ENCODE data around the gene GRID1. TPM values are rescaled to one million over a fixed set of nuclear protein-coding genes. Genes with fewer than 3 reads are reported as not detected.

GRID1 gene
- total and polyA plus RNA-seq, 5 donors from 2014 or later, result not detected

GRCh38 chr10:85788570-85788969 lies 578.0 kb downstream of the GRID1 start:
- Mint-ChIP-seq H3K4me1 (peaks cover 0 to 2% (median 0%) of the 10 kb centered on the region in 4 donors), H3K4me3 (no peak overlapping the region), H3K9me3 (peaks cover 0 to 1% (median 0%) of the 10 kb centered on the region in 7 donors), H3K27ac (no peak overlapping the region), H3K36me3 (no peaks in the 10 kb centered on the region), H3K27me3 (no peaks in the 10 kb centered on the region)
- Histone ChIP-seq H3K4me1 (ENCODE audit: control insufficient read depth, insufficient read depth, low read length, poor library complexity, severe bottlenecking) (no peaks in the 10 kb centered on the region), H3K27me3 (ENCODE audit: control insufficient read depth, insufficient read depth, low read length) (no peaks in the 10 kb centered on the region), H3K36me3 (ENCODE audit: control insufficient read depth, insufficient read depth, low read length) (no peaks in the 10 kb centered on the region), H3K27ac (ENCODE audit: insufficient read depth, low read length, poor library complexity, severe bottlenecking) (no peak overlapping the region), H3K4me3 (ENCODE audit: low read depth, low read length) (no peak overlapping the region), H3K9me3 (ENCODE audit: control insufficient read depth in 2 of 2, low read length in 2 of 2) (no peaks in the 10 kb centered on the region)
- DNase-seq, result no peak
- no peak for ATAC-seq (ENCODE audit: low read depth in 2 of 2)

GRCh38 chr10:85787881-85788280 lies 578.7 kb downstream of the GRID1 start:
- DNase-seq (no peak), ATAC-seq (ENCODE audit: low read depth in 2 of 2) (no peak)
- no peaks in the 10 kb centered on the region for H3K36me3 ChIP-seq (ENCODE audit: control insufficient read depth, insufficient read depth, low read length)
- H3K4me3 Mint-ChIP-seq, result no peak overlapping the region
- no peak overlapping the region for H3K27ac ChIP-seq (ENCODE audit: insufficient read depth, low read length, poor library complexity, severe bottlenecking)
- H3K4me1 ChIP-seq (ENCODE audit: control insufficient read depth, insufficient read depth, low read length, poor library complexity, severe bottlenecking), result no peaks in the 10 kb centered on the region
- H3K9me3 Mint-ChIP-seq, result no peaks in the 10 kb centered on the region
- no peaks in the 10 kb centered on the region for H3K36me3 Mint-ChIP-seq
- H3K27me3 Mint-ChIP-seq, result no peaks in the 10 kb centered on the region
- no peak overlapping the region for H3K4me3 ChIP-seq (ENCODE audit: low read depth, low read length)
- peaks cover 0 to 2% (median 0%) of the 10 kb centered on the region in 4 donors for H3K4me1 Mint-ChIP-seq
- no peaks in the 10 kb centered on the region for H3K27me3 ChIP-seq (ENCODE audit: control insufficient read depth, insufficient read depth, low read length)
- H3K27ac Mint-ChIP-seq, result peak overlapping the region in 1 of 3 donors; percentile 68
- no peaks in the 10 kb centered on the region for H3K9me3 ChIP-seq (ENCODE audit: control insufficient read depth in 2 of 2, low read length in 2 of 2)

- Histone ChIP-seq H3K9me3 (ENCODE audit: control insufficient read depth in 2 of 2, low read length in 2 of 2) (no peaks in the 10 kb centered on the region), H3K27me3 (ENCODE audit: control insufficient read depth, insufficient read depth, low read length) (no peaks in the 10 kb centered on the region), H3K36me3 (ENCODE audit: control insufficient read depth, insufficient read depth, low read length) (no peaks in the 10 kb centered on the region), H3K4me1 (ENCODE audit: control insufficient read depth, insufficient read depth, low read length, poor library complexity, severe bottlenecking) (no peaks in the 10 kb centered on the region), H3K4me3 (ENCODE audit: low read depth, low read length) (no peak overlapping the region), H3K27ac (ENCODE audit: insufficient read depth, low read length, poor library complexity, severe bottlenecking) (no peak overlapping the region)
- Mint-ChIP-seq H3K4me1 (peaks cover 0 to 1% (median 0%) of the 10 kb centered on the region in 4 donors), H3K27me3 (no peaks in the 10 kb centered on the region), H3K36me3 (no peaks in the 10 kb centered on the region), H3K9me3 (no peaks in the 10 kb centered on the region), H3K4me3 (no peak overlapping the region), H3K27ac (no peak overlapping the region)
- no peak for DNase-seq
- ATAC-seq (ENCODE audit: low read depth in 2 of 2), result no peak
These were observed 579.2 kb downstream of the GRID1 start for GRCh38 chr10:85787393-85787792.

GRCh38 chr10:85786401-85786899 lies 580.1 kb downstream of the GRID1 start:
- no peaks in the 10 kb centered on the region for H3K9me3 Mint-ChIP-seq
- Histone ChIP-seq H3K36me3 (ENCODE audit: control insufficient read depth, insufficient read depth, low read length) (no peaks in the 10 kb centered on the region), H3K4me1 (ENCODE audit: control insufficient read depth, insufficient read depth, low read length, poor library complexity, severe bottlenecking) (no peaks in the 10 kb centered on the region), H3K9me3 (ENCODE audit: control insufficient read depth in 2 of 2, low read length in 2 of 2) (no peaks in the 10 kb centered on the region), H3K27me3 (ENCODE audit: control insufficient read depth, insufficient read depth, low read length) (no peaks in the 10 kb centered on the region), H3K4me3 (ENCODE audit: low read depth, low read length) (no peak overlapping the region), H3K27ac (ENCODE audit: insufficient read depth, low read length, poor library complexity, severe bottlenecking) (no peak overlapping the region)
- no peaks in the 10 kb centered on the region for H3K36me3 Mint-ChIP-seq
- H3K4me1 Mint-ChIP-seq, result no peaks in the 10 kb centered on the region
- DNase-seq (no peak), ATAC-seq (ENCODE audit: low read depth in 2 of 2) (no peak)
- H3K27me3 Mint-ChIP-seq, result no peaks in the 10 kb centered on the region
- no peak overlapping the region for H3K4me3 Mint-ChIP-seq
- H3K27ac Mint-ChIP-seq, result no peak overlapping the region

- H3K27ac ChIP-seq (ENCODE audit: insufficient read depth, low read length, poor library complexity, severe bottlenecking), result no peak overlapping the region
- H3K36me3 ChIP-seq (ENCODE audit: control insufficient read depth, insufficient read depth, low read length), result no peaks in the 10 kb centered on the region
- Mint-ChIP-seq H3K4me1 (no peaks in the 10 kb centered on the region), H3K27ac (no peak overlapping the region), H3K27me3 (no peaks in the 10 kb centered on the region), H3K4me3 (no peak overlapping the region), H3K36me3 (no peaks in the 10 kb centered on the region), H3K9me3 (no peaks in the 10 kb centered on the region)
- H3K4me1 ChIP-seq (ENCODE audit: control insufficient read depth, insufficient read depth, low read length, poor library complexity, severe bottlenecking), result no peaks in the 10 kb centered on the region
- DNase-seq (no peak), ATAC-seq (ENCODE audit: low read depth in 2 of 2) (no peak)
- no peak overlapping the region for H3K4me3 ChIP-seq (ENCODE audit: low read depth, low read length)
- no peaks in the 10 kb centered on the region for H3K27me3 ChIP-seq (ENCODE audit: control insufficient read depth, insufficient read depth, low read length)
- no peaks in the 10 kb centered on the region for H3K9me3 ChIP-seq (ENCODE audit: control insufficient read depth in 2 of 2, low read length in 2 of 2)
These were observed 581.8 kb downstream of the GRID1 start for GRCh38 chr10:85784792-85785191.

GRCh38 chr10:85781404-85781803 lies 585.2 kb downstream of the GRID1 start:
- H3K4me3 ChIP-seq (ENCODE audit: low read depth, low read length), result no peak overlapping the region
- Mint-ChIP-seq H3K4me1 (no peaks in the 10 kb centered on the region), H3K36me3 (no peaks in the 10 kb centered on the region), H3K4me3 (no peak overlapping the region), H3K27me3 (peaks cover 5% of the 10 kb centered on the region), H3K9me3 (peaks cover 0 to 4% (median 0%) of the 10 kb centered on the region in 7 donors), H3K27ac (no peak overlapping the region)
- ATAC-seq (ENCODE audit: low read depth in 2 of 2), result no peak
- no peaks in the 10 kb centered on the region for H3K9me3 ChIP-seq (ENCODE audit: control insufficient read depth in 2 of 2, low read length in 2 of 2)
- no peak for DNase-seq
- no peaks in the 10 kb centered on the region for H3K36me3 ChIP-seq (ENCODE audit: control insufficient read depth, insufficient read depth, low read length)
- no peak overlapping the region for H3K27ac ChIP-seq (ENCODE audit: insufficient read depth, low read length, poor library complexity, severe bottlenecking)
- H3K27me3 ChIP-seq (ENCODE audit: control insufficient read depth, insufficient read depth, low read length), result no peaks in the 10 kb centered on the region
- H3K4me1 ChIP-seq (ENCODE audit: control insufficient read depth, insufficient read depth, low read length, poor library complexity, severe bottlenecking), result no peaks in the 10 kb centered on the region

GRCh38 chr10:85778074-85778473 lies 588.5 kb downstream of the GRID1 start:
- H3K4me3 ChIP-seq (ENCODE audit: low read depth, low read length), result no peak overlapping the region
- H3K9me3 ChIP-seq (ENCODE audit: control insufficient read depth in 2 of 2, low read length in 2 of 2), result no peaks in the 10 kb centered on the region
- no peaks in the 10 kb centered on the region for H3K4me1 ChIP-seq (ENCODE audit: control insufficient read depth, insufficient read depth, low read length, poor library complexity, severe bottlenecking)
- Mint-ChIP-seq H3K9me3 (peaks cover 0 to 4% (median 0%) of the 10 kb centered on the region in 7 donors), H3K4me1 (no peaks in the 10 kb centered on the region), H3K27me3 (peaks cover 5% of the 10 kb centered on the region), H3K4me3 (no peak overlapping the region), H3K27ac (no peak overlapping the region), H3K36me3 (no peaks in the 10 kb centered on the region)
- ATAC-seq (ENCODE audit: low read depth in 2 of 2) (no peak), DNase-seq (no peak)
- H3K27ac ChIP-seq (ENCODE audit: insufficient read depth, low read length, poor library complexity, severe bottlenecking), result no peak overlapping the region
- no peaks in the 10 kb centered on the region for H3K27me3 ChIP-seq (ENCODE audit: control insufficient read depth, insufficient read depth, low read length)
- H3K36me3 ChIP-seq (ENCODE audit: control insufficient read depth, insufficient read depth, low read length), result no peaks in the 10 kb centered on the region

GRCh38 chr10:85767891-85768290 lies 598.7 kb downstream of the GRID1 start:
- H3K9me3 ChIP-seq (ENCODE audit: control insufficient read depth in 2 of 2, low read length in 2 of 2), result peaks cover 0 to 4% of the 10 kb centered on the region in 2 experiments
- no peak overlapping the region for H3K4me3 ChIP-seq (ENCODE audit: low read depth, low read length)
- no peak overlapping the region for H3K27ac ChIP-seq (ENCODE audit: insufficient read depth, low read length, poor library complexity, severe bottlenecking)
- Mint-ChIP-seq H3K36me3 (no peaks in the 10 kb centered on the region), H3K27ac (no peak overlapping the region), H3K4me3 (no peak overlapping the region), H3K9me3 (peaks cover 0 to 6% (median 0%) of the 10 kb centered on the region in 7 donors), H3K4me1 (no peaks in the 10 kb centered on the region), H3K27me3 (peaks cover 5% of the 10 kb centered on the region)
- no peak for ATAC-seq (ENCODE audit: low read depth in 2 of 2)
- H3K36me3 ChIP-seq (ENCODE audit: control insufficient read depth, insufficient read depth, low read length), result no peaks in the 10 kb centered on the region
- DNase-seq, result no peak
- no peaks in the 10 kb centered on the region for H3K27me3 ChIP-seq (ENCODE audit: control insufficient read depth, insufficient read depth, low read length)
- no peaks in the 10 kb centered on the region for H3K4me1 ChIP-seq (ENCODE audit: control insufficient read depth, insufficient read depth, low read length, poor library complexity, severe bottlenecking)

Data from CD4-positive, CD25-positive, alpha-beta regulatory T cell (primary cell).